Thoracic aorta (tissue), 2 donors: ENCODE results near the gene SH3PXD2A. TPM values are rescaled to one million over a fixed set of nuclear protein-coding genes. Genes with fewer than 3 reads are reported as not detected.
A peak's percentile ranks its signal among the peaks of the same experiment; 100 is the strongest.

Experiments used
- ATAC-seq: fragments of 150-250 bp; one replicate; pipeline ENCODE4 v1.8.0; 2017; ENCODE audit warnings: low read depth; ENCODE audit not compliant: insufficient number of reproducible peaks, low FRiP score
- DNase-seq: peaks from one replicate; pipeline ENCODE4 v3.0.0-alpha.2; 2020; ENCODE audit warnings: low spot score
- H3K27ac ChIP-seq, 2 donors: fragments of 200-600 bp; sonication (generic); 1 replicate in 1 of 2; 2 replicates in 1 of 2; pipeline ENCODE4 v1.5.1; 2016; ENCODE audit warnings: mild to moderate bottlenecking in 2 of 2, moderate library complexity in 2 of 2
- H3K27me3 ChIP-seq: fragments of 200-600 bp; sonication (generic); replicated peaks from 2 replicates; pipeline ENCODE4 v1.6.0; 2016; ENCODE audit warnings: mild to moderate bottlenecking; ENCODE audit not compliant: insufficient read depth
- H3K36me3 ChIP-seq: fragments of 200-600 bp; sonication (generic); one replicate; pipeline ENCODE4 v1.5.1; 2016
- H3K4me1 ChIP-seq, 2 donors: fragments of 200-600 bp; sonication (generic); 1 replicate in 1 of 2; 2 replicates in 1 of 2; pipeline versions ENCODE4 v1.5.1 to v1.6.0; 2016; ENCODE audit warnings: low read depth in 2 of 2, mild to moderate bottlenecking in 1 of 2; ENCODE audit not compliant: control insufficient read depth in 1 of 2
- H3K4me3 ChIP-seq: fragments of 200-600 bp; sonication (generic); 2 replicates; pipeline ENCODE4 v1.5.1; 2016; ENCODE audit warnings: mild to moderate bottlenecking
- H3K9me3 ChIP-seq: fragments of 200-600 bp; sonication (generic); 2 replicates; pipeline ENCODE4 v1.5.1; 2016
- CTCF ChIP-seq: fragments of 200-600 bp; sonication (generic); IDR thresholded peaks from one replicate; pipeline ENCODE4 v1.5.1; 2019; ENCODE audit warnings: antibody characterized with exemption
- total RNA-seq, 2 donors: library from RNA; depleted of rRNA; stranded (reverse); fragments of >200 nt; gene quantifications; one replicate each; pipeline versions ENCODE4 v1.1.0 to v1.2.3, GENCODE V29; 2016

SH3PXD2A gene
- total RNA-seq, 2 donors from 2014 or later = 28.3 to 51.5 TPM

- Histone ChIP-seq H3K27ac (no peak overlapping the region), H3K36me3 (no peaks in the 10 kb centered on the region), H3K4me1 (no peaks in the 10 kb centered on the region), H3K4me3 (no peak overlapping the region), H3K9me3 (no peaks in the 10 kb centered on the region), H3K27me3 (no peaks in the 10 kb centered on the region)
- TF ChIP-seq CTCF = peak; percentile 34
- DNase-seq = no peak
- ATAC-seq = no peak
Measured at GRCh38 chr10:103564776-103565520, 290.4 kb downstream of the SH3PXD2A start.

GRCh38 chr10:103564116-103564501, 291.3 kb downstream of the SH3PXD2A start:
- ATAC-seq (no peak), DNase-seq (no peak)
- no peaks in the 10 kb centered on the region for H3K4me1 ChIP-seq
- H3K27me3 ChIP-seq = no peaks in the 10 kb centered on the region
- no peak overlapping the region for H3K4me3 ChIP-seq
- no peak overlapping the region for H3K27ac ChIP-seq
- no peaks in the 10 kb centered on the region for H3K9me3 ChIP-seq
- H3K36me3 ChIP-seq = no peaks in the 10 kb centered on the region
- TF ChIP-seq CTCF = no peak

GRCh38 chr10:103563231-103564115, 291.9 kb downstream of the SH3PXD2A start:
- no peak for ATAC-seq
- Histone ChIP-seq H3K27ac (no peak overlapping the region), H3K4me1 (no peaks in the 10 kb centered on the region), H3K9me3 (no peaks in the 10 kb centered on the region), H3K27me3 (no peaks in the 10 kb centered on the region), H3K4me3 (no peak overlapping the region), H3K36me3 (no peaks in the 10 kb centered on the region)
- no peak for DNase-seq
- TF ChIP-seq CTCF = no peak

GRCh38 chr10:103562383-103562782, 293.0 kb downstream of the SH3PXD2A start:
- no peaks in the 10 kb centered on the region for H3K27me3 ChIP-seq
- TF ChIP-seq CTCF = no peak
- no peak overlapping the region for H3K4me3 ChIP-seq
- no peaks in the 10 kb centered on the region for H3K9me3 ChIP-seq
- ATAC-seq (no peak), DNase-seq (no peak)
- H3K36me3 ChIP-seq = no peaks in the 10 kb centered on the region
- no peak overlapping the region for H3K27ac ChIP-seq
- no peaks in the 10 kb centered on the region for H3K4me1 ChIP-seq

- H3K9me3 ChIP-seq = no peaks in the 10 kb centered on the region
Measured at GRCh38 chr10:103560886-103561285, 294.5 kb downstream of the SH3PXD2A start.

More at GRCh38 chr10:103560886-103561285, 294.5 kb downstream of the SH3PXD2A start:
- no peak for TF ChIP-seq CTCF
- no peak for DNase-seq
- Histone ChIP-seq H3K27ac (no peak overlapping the region), H3K36me3 (no peaks in the 10 kb centered on the region), H3K4me1 (peaks cover 0 to 6% of the 10 kb centered on the region in 2 donors), H3K27me3 (no peaks in the 10 kb centered on the region), H3K4me3 (no peak overlapping the region)
- no peak for ATAC-seq
